Measurements from ENCODE around the gene STYXL2. TPM values are rescaled to one million over a fixed set of nuclear protein-coding genes. Genes with fewer than 3 reads are reported as not detected.

The STYXL2 gene
- total RNA-seq, 1 donor from 2014 or later: not detected

DNA sequence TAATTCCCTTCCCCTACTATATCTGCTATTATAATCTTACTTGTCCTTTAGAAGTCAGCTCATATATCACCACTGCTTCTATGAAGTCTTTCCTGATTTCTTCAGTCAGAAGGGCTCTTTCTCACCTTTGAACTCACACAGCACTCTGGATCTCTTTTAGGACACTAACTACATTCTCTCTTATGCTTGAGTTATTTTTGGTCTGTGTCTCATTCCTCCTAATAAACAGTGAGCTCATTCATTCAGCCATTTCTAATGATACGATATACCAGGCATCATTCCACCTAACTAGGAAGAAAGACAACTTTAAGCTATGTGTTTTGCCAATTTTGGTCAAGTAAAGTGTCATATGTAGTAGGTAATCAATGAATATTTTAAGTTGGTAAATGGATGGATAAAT lies 1.2 kb upstream of the STYXL2 start:
- Mint-ChIP-seq H3K4me3 (ENCODE audit: low read depth) (no peak overlapping the region), H3K27me3 (peaks cover 4% of the 10 kb centered on the region), H3K9me3 (ENCODE audit: low read depth) (peaks cover 3% of the 10 kb centered on the region), H3K4me1 (ENCODE audit: low read depth) (no peaks in the 10 kb centered on the region), H3K27ac (no peak overlapping the region), H3K36me3 (ENCODE audit: insufficient read depth) (no peaks in the 10 kb centered on the region)
- DNase-seq (ENCODE audit: low spot score, unreplicated experiment): no peak
- TF ChIP-seq, protein P1, sequence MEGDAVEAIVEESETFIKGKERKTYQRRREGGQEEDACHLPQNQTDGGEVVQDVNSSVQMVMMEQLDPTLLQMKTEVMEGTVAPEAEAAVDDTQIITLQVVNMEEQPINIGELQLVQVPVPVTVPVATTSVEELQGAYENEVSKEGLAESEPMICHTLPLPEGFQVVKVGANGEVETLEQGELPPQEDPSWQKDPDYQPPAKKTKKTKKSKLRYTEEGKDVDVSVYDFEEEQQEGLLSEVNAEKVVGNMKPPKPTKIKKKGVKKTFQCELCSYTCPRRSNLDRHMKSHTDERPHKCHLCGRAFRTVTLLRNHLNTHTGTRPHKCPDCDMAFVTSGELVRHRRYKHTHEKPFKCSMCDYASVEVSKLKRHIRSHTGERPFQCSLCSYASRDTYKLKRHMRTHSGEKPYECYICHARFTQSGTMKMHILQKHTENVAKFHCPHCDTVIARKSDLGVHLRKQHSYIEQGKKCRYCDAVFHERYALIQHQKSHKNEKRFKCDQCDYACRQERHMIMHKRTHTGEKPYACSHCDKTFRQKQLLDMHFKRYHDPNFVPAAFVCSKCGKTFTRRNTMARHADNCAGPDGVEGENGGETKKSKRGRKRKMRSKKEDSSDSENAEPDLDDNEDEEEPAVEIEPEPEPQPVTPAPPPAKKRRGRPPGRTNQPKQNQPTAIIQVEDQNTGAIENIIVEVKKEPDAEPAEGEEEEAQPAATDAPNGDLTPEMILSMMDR (IDR thresholded peaks at IDR 0.05; ENCODE audit: unreplicated experiment): no peak

DNA sequence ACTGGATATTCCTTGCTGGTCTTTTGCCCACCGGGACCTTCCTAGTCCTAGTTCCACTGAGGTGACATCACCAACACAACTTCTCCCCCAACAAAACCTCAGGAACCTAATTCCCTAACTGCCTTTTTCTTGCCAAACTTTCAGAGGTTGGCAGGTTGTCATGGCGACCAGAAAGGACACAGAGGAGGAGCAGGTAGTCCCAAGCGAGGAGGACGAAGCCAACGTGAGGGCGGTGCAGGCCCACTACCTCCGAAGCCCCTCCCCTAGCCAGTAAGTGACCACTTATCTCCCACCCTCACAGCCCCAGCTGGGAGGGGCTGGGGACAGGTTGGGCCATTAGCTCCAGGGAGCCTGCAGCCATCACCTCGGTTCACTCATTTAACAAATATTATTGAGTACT lies 815 bp downstream of the STYXL2 start:
- Mint-ChIP-seq H3K4me1 (ENCODE audit: low read depth) (no peaks in the 10 kb centered on the region), H3K9me3 (ENCODE audit: low read depth) (peaks cover 3% of the 10 kb centered on the region), H3K27me3 (no peaks in the 10 kb centered on the region), H3K4me3 (ENCODE audit: low read depth) (no peak overlapping the region), H3K36me3 (ENCODE audit: insufficient read depth) (no peaks in the 10 kb centered on the region), H3K27ac (no peak overlapping the region)
- no peak for DNase-seq (ENCODE audit: low spot score, unreplicated experiment)
- TF ChIP-seq, protein P1 (IDR thresholded peaks at IDR 0.05; ENCODE audit: unreplicated experiment): no peak

DNA sequence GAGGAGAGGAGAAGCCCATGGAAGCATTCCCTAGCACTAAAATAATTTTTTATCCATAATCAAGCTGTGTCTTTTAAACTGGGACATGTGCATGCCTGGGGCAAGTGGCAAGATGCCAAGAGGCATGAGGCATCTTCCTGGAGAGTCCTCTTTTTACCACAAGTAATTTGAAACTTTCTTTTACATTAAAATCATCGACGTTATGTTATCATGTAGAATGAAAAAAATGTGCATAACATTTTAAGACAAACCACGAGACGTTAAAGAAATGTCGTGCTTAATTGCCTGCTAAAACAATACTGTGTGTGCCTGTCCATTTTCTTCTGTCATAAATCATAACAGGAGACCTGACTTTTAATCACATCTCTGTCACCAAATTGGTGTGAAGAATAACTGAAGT lies 1.5 kb downstream of the STYXL2 start:
- no peak for DNase-seq (ENCODE audit: low spot score, unreplicated experiment)
- no peak overlapping the region for H3K4me3 Mint-ChIP-seq (ENCODE audit: low read depth)
- H3K27me3 Mint-ChIP-seq: no peaks in the 10 kb centered on the region
- no peaks in the 10 kb centered on the region for H3K4me1 Mint-ChIP-seq (ENCODE audit: low read depth)
- H3K9me3 Mint-ChIP-seq (ENCODE audit: low read depth): peaks cover 3% of the 10 kb centered on the region
- TF ChIP-seq, protein P1 (IDR thresholded peaks at IDR 0.05; ENCODE audit: unreplicated experiment): no peak
- H3K27ac Mint-ChIP-seq: no peak overlapping the region
- no peaks in the 10 kb centered on the region for H3K36me3 Mint-ChIP-seq (ENCODE audit: insufficient read depth)

DNA sequence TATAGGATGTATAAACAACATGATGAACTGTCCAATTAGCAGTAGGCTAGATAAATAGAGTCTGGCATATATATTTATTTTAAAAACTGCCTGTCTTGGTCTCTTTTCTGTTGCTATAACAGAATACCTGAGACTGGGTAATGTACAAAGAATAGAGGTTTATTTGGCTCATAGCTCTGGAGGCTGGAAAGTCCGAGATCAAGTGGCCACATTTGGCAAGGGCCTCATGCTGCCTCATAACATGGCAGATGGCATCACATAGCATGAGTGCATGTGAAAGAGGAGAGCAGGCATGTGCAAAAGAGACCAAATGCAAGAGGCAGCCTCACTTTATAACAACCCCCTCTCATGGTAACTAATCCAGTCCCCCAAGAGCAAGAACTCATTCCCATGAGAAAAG lies 6.0 kb downstream of the STYXL2 start:
- TF ChIP-seq, protein P1 (IDR thresholded peaks at IDR 0.05; ENCODE audit: unreplicated experiment): no peak
- Mint-ChIP-seq H3K27ac (no peak overlapping the region), H3K27me3 (peaks cover 9% of the 10 kb centered on the region), H3K36me3 (ENCODE audit: insufficient read depth) (no peaks in the 10 kb centered on the region), H3K4me1 (ENCODE audit: low read depth) (no peaks in the 10 kb centered on the region), H3K9me3 (ENCODE audit: low read depth) (peaks cover 3% of the 10 kb centered on the region), H3K4me3 (ENCODE audit: low read depth) (no peak overlapping the region)
- DNase-seq (ENCODE audit: low spot score, unreplicated experiment): no peak

DNA sequence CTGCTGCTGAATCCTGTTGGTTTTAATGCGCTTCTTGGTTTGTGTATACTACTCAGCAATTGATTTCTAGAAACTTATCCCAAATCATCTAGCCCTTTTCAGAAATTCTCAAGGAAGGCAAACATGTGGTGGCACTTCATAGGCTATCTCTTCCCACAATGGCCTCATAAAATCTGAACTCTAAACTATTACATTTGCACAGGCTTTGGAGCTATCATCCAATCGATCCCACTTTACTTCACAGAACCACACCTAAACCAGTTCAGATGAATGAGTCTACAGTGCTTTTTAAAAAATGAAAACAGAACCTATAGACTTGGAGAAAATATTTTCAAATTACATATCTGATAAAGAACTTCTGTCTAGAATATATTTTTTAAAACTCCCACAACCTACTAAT lies 6.9 kb downstream of the STYXL2 start:
- no peak overlapping the region for H3K4me3 Mint-ChIP-seq (ENCODE audit: low read depth)

More for the DNA sequence above, 6.9 kb downstream of the STYXL2 start:
- Mint-ChIP-seq H3K27ac (no peak overlapping the region), H3K9me3 (ENCODE audit: low read depth) (peaks cover 3% of the 10 kb centered on the region), H3K27me3 (peaks cover 16% of the 10 kb centered on the region), H3K4me1 (ENCODE audit: low read depth) (no peaks in the 10 kb centered on the region), H3K36me3 (ENCODE audit: insufficient read depth) (no peaks in the 10 kb centered on the region)
- no peak for DNase-seq (ENCODE audit: low spot score, unreplicated experiment)
- TF ChIP-seq, protein P1 (IDR thresholded peaks at IDR 0.05; ENCODE audit: unreplicated experiment): no peak
